ENCODE measurements around the gene GDPD3.

Gene GDPD3

GRCh38 chr16:30075503-30076275 is 37.6 kb downstream of the GDPD3 start, which contains the start of gene PPP4C:
Gene PPP4C (plus strand): TSS chr16:30075994. CDS start chr16:30076378, 384 bp downstream.
- peak; percentile 70 to 83 for DNase-seq

- no peak for DNase-seq
These were observed 42.8 kb downstream of the GDPD3 start for GRCh38 chr16:30070490-30070889.

- no peak for DNase-seq
These were observed 43.5 kb downstream of the GDPD3 start for GRCh38 chr16:30069611-30070462.

GRCh38 chr16:30068750-30069610 is 44.4 kb downstream of the GDPD3 start:
- no peak for DNase-seq

- no peak for DNase-seq
These were observed 45.0 kb downstream of the GDPD3 start for GRCh38 chr16:30068333-30068732.

- DNase-seq, result no peak
These were observed 45.8 kb downstream of the GDPD3 start for GRCh38 chr16:30067584-30067916.

- no peak for DNase-seq
These were observed 46.4 kb downstream of the GDPD3 start for GRCh38 chr16:30066761-30067583.

GRCh38 chr16:30065943-30066760 is 47.2 kb downstream of the GDPD3 start:
- no peak for DNase-seq

GRCh38 chr16:30065102-30065942 is 48.0 kb downstream of the GDPD3 start, which contains the start of gene ALDOA:
Gene ALDOA (plus strand): TSS chr16:30065760. CDS start chr16:30066898, 1,138 bp downstream.
- peak; percentile 97 to 98 for DNase-seq

GRCh38 chr16:30064729-30065101 is 48.6 kb downstream of the GDPD3 start:
- DNase-seq, result no peak

GRCh38 chr16:30063893-30064728 is 49.2 kb downstream of the GDPD3 start:
- DNase-seq, result peak; percentile 48 to 49

GRCh38 chr16:30063278-30063892 is 50.0 kb downstream of the GDPD3 start:
- no peak for DNase-seq

- DNase-seq, result no peak
These were observed 52.3 kb downstream of the GDPD3 start for GRCh38 chr16:30060836-30061554.

GRCh38 chr16:30060346-30060745 is 53.0 kb downstream of the GDPD3 start:
- no peak for DNase-seq

GRCh38 chr16:30054959-30055553 is 58.3 kb downstream of the GDPD3 start:
- peak in 1 of 2 experiments; percentile 17 for DNase-seq

All from NCI-H1930 (cell line).